Spleen (tissue), 7 donors: Measurements from ENCODE around the gene MYO1F.
"Not testable (repeated sequence)": the region's sequence is repeated elsewhere in the genome, so short reads cannot be mapped to it uniquely, and the experiment has no call there.

Experiments used
- POLR2AphosphoS5 ChIP-seq, 3 donors: sonication (generic); formaldehyde crosslinking; IDR thresholded peaks; one replicate each; pipeline ENCODE4 v1.5.1; 2017; ENCODE audit warnings: antibody characterized with exemption in 3 of 3
- TF ChIP-seq, protein P1 (sequence below), 11 experiments: fragments of 200-600 bp in 7 of 11; fragments of 450-650 bp in 4 of 11; sonication (generic) in 4 of 11; IDR thresholded peaks in 8 of 11; conservative IDR thresholded peaks in 3 of 11; 1 replicate in 7 of 11; 2 replicates in 4 of 11; pipeline versions ENCODE4 v1.4.0 to v1.8.0; 2016 to 2021; ENCODE audit warnings: antibody characterized with exemption in 11 of 11, inconsistent platforms in 4 of 11, mild to moderate bottlenecking in 1 of 11
- donor health status: DM: no; HTN: no; CAD: no; lungs with moderate emphysema.
- donor health status: DM: no; HTN: no; CAD: no.
- donor health status: DM: no; HTN: no; CAD: no.

DNA sequence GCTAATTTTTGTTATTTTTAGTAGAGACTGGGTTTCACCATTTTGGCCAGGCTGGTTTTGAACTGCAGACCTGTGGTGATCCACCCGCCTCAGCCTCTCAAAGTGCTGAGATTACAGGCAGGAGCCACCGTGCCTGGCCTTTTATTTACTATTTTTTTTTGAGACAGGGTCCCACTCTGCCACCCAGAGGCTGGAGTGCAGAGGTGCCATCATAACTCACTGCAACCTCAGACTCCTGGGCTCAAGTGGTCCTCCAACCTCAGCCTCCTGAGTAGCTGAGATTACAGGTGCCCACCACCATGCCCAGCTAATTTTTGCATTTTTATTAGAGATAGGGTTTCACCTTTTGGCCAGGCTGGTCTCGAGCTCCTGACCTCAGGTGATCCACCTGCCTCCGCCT lies 45.6 kb upstream of the MYO1F start:
- TF ChIP-seq, protein P1, sequence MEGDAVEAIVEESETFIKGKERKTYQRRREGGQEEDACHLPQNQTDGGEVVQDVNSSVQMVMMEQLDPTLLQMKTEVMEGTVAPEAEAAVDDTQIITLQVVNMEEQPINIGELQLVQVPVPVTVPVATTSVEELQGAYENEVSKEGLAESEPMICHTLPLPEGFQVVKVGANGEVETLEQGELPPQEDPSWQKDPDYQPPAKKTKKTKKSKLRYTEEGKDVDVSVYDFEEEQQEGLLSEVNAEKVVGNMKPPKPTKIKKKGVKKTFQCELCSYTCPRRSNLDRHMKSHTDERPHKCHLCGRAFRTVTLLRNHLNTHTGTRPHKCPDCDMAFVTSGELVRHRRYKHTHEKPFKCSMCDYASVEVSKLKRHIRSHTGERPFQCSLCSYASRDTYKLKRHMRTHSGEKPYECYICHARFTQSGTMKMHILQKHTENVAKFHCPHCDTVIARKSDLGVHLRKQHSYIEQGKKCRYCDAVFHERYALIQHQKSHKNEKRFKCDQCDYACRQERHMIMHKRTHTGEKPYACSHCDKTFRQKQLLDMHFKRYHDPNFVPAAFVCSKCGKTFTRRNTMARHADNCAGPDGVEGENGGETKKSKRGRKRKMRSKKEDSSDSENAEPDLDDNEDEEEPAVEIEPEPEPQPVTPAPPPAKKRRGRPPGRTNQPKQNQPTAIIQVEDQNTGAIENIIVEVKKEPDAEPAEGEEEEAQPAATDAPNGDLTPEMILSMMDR (IDR thresholded peaks at IDR 0.05 in 8 of 11, conservative IDR thresholded peaks at IDR 0.05 in 3 of 11) = not testable (repeated sequence)
- not testable (repeated sequence) for TF ChIP-seq POLR2AphosphoS5 (IDR thresholded peaks at IDR 0.05)
